ENCODE measurements around the gene NET1.

The NET1 gene

GRCh38 chr10:5390607-5391205 is 21.7 kb upstream of the NET1 start:
- TF ChIP-seq CTCF (IDR thresholded peaks at IDR 0.05): no peak

GRCh38 chr10:5391790-5392189 is 20.6 kb upstream of the NET1 start:
- no peak for TF ChIP-seq CTCF (IDR thresholded peaks at IDR 0.05)

GRCh38 chr10:5393529-5393928 is 18.8 kb upstream of the NET1 start:
- no peak for TF ChIP-seq CTCF (IDR thresholded peaks at IDR 0.05)

GRCh38 chr10:5395168-5395567 is 17.2 kb upstream of the NET1 start:
- no peak for TF ChIP-seq CTCF (IDR thresholded peaks at IDR 0.05)

GRCh38 chr10:5396556-5397300 is 15.6 kb upstream of the NET1 start:
- TF ChIP-seq CTCF (IDR thresholded peaks at IDR 0.05): no peak

- no peak for TF ChIP-seq CTCF (IDR thresholded peaks at IDR 0.05)
Measured at GRCh38 chr10:5399332-5399731, 13.0 kb upstream of the NET1 start.

GRCh38 chr10:5400468-5401240 is 11.7 kb upstream of the NET1 start:
- no peak for TF ChIP-seq CTCF (IDR thresholded peaks at IDR 0.05)

All from LNCAP (cell line).